HG03457 (cell line): ENCODE measurements around the gene PRMT2.
"Not testable (repeated sequence)": the region's sequence is repeated elsewhere in the genome, so short reads cannot be mapped to it uniquely, and the experiment has no call there.

Source experiments
- ATAC-seq: cut with Tn5 transposase; IDR thresholded peaks from one replicate; pipeline ENCODE4 v1.9.1; 2021; ENCODE audit warnings: moderate number of reproducible peaks; ENCODE audit not compliant: unreplicated experiment

The PRMT2 gene

DNA sequence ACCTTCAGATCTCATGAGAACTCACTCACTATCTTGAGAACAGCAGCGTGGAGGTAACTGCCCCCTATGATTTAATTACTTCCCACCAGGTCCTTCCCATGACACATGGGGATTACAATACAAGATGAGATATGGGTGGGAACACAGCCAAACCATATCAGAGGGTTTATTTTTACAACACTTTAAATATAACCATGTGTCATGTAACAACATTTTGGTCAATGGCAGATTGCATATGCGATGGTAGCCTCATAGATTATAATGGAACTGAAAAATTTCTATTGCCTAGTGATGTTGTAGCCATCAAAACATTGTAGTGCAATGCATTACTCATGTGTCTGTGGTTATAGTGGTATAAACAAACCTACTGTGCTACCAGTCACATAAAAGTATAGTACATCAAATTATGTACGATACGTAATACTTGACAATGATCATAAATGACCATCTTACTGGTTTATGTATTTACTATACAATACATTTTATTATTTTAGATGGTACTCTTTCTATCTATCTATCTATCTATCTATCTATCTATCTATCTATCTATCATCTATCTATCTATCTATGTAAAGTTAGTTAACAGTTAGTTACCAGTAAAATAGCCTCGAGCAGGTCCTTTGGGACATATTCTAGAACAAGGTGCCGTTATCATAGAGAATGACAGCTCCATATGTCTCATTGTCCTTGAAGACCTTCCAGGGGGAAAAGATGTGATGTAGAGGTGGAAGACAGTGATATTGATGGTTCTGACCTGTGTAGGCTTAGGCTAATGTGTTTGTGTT, 18.0 kb upstream of the PRMT2 start:
- ATAC-seq, result no peak

DNA sequence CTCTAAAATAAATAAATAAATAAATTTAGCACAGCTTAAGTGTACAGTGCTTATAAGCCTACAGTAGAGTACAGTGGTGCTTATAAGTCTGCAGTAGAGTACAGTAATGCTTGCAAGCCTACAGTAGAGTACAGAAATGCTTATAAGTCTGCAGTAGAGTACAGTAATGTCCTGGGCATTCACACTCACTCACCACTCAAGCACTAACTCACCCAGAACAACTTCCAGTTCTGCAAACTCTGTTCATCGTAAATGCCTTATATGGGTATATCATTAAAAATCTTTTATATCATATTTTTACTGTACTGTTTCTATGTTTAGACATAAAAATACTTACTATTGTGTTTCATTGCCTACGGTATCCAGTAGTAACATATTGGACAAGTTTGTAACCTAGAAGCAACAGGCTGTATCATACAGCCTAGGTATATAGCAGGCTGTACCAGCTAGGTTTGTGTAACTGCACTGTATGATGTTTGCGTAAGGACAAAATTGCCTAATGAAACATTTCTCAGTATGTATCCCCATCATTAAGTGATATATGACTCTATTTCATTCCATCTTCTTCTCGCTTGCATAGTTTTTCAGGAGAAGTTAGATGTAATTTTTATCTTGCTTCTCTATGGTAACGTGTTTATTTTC, 16.6 kb upstream of the PRMT2 start:
- ATAC-seq, result no peak

DNA sequence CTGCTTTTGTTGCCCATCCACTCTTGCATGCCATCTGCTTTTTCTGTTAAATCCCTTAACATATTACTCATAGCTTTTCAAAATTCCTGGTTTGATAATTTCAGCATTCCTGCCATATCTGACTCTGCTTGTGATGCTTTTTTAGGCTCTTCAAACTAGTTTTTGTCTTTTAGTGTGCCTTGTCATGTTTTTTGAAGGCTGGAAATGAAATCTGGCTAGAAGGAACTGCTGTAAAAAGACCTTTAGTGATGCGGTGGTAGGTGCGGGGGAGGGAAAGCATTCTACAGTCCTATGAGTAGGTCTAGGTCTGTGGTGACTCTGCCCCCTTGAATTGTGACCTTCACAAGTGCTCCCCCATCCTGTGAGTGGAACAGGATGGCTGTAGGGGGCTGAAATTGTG, 15.6 kb upstream of the PRMT2 start:
- no peak for ATAC-seq

DNA sequence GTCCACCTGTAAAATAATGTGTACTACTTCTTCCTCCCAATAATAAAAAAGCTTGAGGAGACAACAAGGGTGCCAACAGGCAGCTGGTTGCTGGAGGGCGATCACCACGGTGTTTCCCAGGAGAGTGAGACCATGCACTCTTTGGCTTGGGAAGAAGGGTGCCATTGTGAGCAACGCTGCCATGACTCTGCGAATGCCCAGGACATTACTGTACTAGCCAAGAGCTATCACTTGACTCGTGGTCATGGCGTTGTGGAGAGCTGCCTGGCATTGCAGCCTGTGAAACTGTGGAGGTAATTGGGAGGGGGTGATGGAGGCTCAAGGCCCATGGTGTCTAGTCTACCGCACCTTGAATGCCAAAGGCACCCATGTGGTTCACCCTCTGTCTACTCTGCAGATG, 14.6 kb upstream of the PRMT2 start:
- ATAC-seq, result no peak

DNA sequence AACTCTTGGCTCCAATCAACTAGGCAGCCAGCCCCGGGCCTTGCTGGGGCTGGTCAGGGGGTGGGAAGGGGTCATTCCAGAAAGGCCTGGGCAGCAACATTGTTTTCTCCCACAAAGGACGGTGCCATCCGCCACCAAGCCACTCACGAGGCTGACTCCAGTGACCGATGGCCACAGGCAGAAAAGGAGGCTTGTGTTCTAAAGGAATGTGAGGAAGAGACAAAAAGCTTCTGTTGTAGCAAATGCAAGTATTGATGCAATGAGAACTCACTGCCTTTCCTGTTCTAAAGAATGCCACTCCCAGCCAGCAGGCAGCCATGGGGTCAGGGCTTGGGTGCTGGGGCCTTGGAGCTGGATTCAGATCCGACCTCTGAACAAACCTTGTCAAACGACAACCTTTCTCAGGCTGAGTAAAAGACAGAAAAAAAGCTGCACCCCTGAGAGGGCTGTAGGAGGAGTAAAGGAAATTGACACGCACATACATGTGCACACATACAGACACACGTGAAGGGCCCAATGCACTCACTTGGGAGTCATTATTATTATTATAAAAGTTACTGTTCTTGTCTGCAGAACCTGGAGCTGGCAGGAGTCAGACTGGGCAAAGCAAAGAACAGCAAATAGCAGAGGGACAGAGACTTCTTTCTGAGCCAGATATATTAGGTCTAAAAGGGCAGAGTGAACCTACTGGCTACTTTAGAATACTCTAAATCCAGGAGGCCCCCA, 13.9 kb upstream of the PRMT2 start:
- no peak for ATAC-seq

DNA sequence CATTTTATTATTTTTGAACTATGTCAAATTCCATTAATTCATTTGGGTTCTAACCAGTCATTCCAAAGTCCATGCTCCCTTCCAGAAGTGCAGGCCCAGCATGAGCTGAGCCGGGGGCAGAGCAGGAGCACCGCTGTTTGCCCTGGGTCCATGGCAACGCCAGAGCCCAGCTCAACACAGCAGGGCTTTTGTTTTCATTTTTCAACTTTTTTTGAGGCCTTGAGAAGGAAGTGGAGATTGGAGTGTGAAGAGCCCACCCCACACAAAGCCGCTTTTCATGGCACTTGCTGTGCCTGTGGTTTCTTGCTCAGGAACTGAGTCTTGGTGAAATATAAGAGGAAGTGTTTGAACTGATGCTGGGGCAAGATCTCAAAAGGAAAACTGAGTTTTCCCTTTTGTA, 13.2 kb upstream of the PRMT2 start:
- ATAC-seq, result no peak

DNA sequence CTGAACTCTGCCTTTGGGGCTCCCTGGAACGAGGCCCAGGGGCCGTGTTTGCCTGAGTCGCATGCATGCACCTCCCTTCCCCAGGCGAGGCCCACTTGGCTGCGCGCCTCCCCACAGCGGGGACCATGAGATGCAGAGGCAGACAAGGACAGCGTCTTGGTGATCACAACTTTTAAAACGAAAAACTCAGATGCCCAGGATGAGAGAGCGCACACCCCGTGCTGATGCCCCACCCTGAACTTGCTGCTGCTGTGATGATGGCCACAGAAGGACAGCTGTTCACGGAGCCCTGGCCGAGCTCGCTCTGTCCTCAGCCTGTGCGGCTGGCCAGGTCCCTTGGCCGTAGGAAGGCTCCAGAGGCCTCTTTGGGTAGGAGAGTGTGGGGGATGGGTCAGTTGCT, 11.4 kb upstream of the PRMT2 start:
- no peak for ATAC-seq

DNA sequence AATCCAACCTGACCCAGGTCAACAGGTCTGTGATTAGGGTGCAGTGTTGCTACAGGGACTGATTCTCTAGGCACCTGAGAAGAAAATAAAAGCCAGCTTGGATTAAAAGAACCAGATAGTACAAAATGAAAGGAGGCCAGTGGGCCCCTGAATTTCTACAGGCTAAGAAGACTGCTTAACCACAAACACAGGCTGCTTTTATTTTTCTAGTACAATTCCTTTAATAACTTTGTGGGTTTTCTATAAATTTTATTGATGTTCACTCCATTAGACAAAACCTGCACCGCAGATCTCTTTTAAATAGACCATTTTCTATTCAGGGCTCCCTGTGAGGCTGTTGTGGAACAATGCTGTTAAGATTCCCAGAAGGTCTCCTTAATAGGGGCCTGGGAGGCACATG, 9.7 kb upstream of the PRMT2 start:
- no peak for ATAC-seq

DNA sequence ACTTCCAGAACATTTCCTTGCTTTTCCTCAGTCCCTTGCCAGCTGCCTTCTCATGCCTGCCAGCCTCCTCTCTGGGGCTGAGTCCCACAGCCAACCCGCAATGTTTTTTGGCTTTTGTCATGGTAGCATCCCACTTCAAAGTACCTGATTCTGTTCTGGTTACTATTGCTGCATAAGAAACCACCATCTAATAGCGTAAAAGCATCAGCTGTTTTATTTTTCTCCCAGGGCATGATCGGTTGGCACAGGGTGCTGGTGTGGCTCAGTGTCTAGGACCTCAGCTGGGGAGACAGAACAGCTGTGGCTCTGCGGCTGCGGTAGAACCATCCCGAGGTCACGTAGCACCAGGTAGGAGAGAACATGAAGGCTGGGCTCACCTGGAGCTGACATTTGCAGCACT, 8.9 kb upstream of the PRMT2 start:
- ATAC-seq, result no peak

DNA sequence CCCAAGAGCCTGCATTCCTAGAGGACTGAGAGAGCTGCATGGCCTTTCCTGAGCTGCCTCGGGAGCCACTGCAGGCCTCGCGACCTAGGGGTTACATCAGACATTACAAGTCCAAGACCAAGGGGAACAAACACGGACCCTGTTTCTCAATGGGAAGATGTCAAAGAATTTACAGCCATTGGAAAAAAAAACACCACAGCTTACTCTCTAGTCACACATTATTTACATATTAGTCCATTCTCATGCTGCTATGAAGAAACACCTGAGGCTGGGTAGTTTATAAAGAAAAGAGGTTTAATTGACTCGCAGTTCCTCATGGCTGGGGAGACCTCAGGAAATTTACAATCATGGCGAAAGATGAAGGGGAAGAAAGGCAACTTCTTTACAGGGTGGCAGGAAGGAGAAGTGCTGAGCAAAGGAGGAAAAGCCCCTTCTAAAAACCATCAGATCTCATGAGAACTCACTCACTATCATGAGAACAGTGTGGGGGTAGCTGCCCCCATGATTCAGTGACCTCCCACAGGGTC, 8.4 kb upstream of the PRMT2 start:
- ATAC-seq, result no peak

DNA sequence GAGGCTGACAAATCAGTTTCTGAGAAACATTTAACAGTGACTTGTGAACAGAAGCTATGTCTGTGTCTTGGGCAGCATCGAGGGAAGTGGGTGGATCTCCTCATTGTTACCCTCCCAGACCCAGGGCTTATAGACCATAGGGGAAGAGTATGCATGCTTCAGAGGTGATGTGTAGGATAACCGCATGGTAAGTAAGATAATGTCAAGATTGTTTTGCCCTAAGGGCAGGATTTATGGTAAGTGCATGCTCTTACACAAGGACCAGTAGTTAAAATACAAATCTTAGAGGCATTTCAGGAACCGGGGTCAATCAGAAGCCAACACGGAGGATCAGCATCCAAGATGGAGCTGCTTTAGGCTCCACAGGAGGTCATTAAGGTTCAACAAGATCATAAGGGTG, 7.7 kb upstream of the PRMT2 start:
- no peak for ATAC-seq

DNA sequence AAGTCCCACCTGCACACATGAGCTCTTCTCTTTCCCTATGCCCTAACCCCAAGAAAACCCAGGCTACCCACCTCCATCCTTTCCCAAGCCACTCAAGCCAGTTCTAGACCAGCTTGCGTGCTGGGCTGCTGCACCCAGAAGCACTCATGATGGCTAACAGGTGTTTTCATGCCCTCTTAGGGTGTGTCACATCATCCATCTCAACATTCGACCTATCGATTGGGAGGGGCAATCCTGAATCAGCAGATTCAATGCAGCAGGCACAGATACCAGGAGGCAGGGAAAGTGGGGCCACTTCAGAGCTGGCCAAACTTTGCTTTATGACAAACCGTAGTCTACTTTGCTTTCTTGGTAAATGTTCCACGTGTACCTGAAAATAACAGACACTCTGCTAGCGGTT, 6.6 kb upstream of the PRMT2 start:
- no peak for ATAC-seq

DNA sequence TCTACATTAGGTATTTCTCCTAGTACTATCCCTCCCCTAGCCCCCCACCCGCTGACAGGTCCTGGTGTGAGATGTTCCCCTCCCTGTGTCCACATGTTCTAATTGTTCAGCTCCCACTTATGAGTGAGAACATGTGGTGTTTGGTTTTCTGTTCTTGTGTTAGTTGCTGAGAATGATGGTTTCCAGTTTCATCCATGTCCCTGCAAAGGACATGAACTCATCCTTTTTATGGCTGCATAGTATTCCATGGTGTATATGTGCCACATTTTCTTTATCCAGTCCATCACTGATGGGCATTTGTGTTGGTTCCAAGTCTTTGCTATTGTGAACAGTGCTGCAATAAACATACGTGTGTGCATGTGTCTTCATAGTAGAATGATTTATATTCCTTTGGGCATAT, 4.6 kb upstream of the PRMT2 start:
- ATAC-seq, result not testable (repeated sequence)

DNA sequence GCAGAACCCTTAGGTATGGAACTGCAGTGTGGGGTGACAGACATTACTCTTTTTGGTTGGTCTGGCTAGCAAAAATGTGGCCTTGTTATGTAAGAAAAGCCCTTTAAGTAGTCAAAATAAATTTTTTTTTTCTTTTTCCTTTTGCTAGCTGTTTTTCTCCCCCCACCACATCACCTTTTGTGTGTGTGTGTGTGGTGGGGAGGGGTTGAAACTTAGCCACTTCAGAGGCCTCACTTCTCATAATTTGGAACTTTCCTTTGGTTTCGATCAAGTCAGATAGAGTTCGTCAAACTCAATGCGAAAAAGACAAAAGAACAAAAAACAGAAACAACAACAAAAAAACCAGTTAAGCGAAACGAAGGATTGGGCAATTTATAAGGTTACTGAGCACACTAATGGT, 1.9 kb upstream of the PRMT2 start:
- no peak for ATAC-seq

DNA sequence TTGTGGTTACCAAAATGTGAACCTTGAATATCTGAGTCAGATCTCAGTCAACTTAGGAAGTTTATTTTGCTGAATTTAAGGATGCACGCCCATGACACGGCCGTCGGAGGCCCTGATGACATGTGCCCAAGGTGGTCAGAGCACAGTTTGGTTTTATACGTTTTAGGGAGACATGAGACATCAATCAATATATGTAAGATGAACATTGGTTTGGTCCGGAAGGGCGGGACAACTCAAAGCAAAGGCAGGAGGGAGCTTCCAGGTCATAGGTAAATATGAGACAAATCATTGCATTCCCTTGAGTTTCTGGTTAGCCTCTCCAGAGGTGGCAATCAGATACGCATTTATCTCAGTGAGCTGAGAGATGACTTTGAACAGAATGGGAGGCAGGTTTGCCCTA, 1.0 kb upstream of the PRMT2 start:
- no peak for ATAC-seq

DNA sequence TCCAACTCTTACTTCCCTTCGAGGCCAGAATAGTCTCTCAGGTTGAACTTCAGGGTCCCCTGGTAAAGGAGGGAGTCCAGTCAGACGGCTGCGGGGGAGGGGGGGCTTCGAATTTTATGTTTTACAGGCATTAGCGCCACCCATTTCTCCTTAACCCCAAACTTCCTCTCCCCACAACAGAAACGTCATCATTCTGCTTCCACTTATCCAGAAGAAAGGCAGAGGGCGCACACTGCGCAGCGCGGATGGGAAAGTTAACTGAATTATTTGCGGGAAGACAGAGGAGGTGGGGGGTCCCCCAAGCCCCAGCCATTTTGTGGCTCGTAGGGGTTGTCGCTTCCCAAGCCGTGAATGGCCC, 529 bp upstream of the PRMT2 start:
- ATAC-seq, result peak; percentile 18

DNA sequence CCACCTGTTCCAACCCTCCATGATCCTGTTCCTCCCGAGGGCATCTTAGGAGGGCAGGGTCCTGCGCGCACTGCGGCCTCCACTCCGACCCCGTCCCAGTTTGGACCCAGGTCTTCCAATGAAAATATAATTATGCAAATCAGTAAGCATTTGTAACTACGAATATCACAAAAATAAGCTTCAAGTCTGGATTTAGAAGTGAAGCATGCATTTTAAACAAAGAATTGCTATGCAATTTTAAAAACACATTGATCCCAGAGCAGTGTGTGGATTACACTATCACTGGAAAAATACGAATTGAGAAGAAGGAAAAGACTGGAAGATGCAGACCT, 673 bp downstream of the PRMT2 start:
- no peak for ATAC-seq

DNA sequence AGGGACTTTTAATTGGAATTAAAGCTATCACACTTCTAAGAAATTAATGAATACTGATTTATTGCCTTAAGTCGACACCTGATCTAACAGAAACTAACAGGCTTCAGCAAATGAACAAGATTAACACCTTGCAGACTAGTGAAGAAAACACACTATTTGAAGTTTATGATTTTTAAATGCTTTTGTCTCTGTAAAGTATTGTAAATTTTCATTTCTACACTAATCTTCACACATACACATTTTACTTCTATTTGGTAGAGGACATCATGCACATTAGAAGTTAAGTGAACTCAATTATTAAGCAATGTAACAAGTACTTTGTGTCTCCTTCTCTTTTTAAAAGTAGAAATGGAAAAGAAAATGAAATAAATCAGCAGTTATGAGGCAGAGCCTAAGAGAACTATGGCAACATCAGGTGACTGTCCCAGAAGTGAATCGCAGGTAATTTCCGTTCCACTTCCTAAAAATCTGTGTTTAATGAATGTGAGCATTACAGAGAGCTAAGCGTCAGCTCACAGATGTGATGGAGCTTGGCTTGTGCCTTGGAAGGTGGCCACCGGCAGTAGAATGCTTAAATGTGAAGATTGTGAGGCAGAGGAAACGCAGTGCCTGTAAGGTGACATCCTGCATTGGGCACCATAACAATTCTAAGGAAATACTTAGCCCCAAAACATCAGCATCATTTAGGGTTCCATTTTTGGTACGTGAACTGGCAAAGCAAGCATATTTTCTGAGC, 1.2 kb downstream of the PRMT2 start:
- ATAC-seq, result no peak

DNA sequence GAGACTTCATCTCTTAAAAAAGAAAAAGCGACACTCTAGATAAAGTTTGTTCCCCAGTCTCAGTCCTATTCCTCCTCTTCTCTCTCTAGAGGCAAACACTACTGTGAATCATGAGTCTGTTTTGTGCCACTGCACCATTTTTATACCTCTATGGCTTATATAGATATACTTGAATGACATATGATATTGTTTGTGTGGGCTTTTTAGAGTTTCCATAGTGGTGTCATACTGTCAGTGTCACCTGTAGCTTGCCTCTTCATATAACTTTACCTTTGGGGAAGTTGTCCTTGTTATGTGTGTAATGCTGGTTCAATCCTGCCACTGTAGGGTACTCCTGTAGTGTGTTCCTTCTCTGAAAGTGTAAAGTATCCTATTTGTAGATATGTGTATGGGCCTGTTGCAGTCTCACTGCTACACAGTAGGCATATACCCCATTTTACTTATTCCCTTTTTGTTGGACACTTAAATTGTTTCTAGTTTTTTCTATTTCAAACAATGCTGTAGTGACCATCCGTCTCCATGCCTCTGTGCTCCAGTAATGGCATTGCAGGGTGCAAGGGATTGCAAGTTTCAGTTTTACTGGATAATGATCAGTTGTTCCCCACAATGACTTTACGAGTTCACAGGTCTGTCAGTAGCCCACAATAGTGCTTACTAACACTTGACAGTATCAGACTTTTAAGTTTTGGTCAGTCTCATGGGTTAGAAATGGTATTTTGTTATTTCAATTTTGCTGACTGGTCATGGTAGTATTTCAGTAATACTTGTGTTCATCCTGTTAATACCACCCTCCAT, 2.7 kb downstream of the PRMT2 start:
- ATAC-seq, result no peak

DNA sequence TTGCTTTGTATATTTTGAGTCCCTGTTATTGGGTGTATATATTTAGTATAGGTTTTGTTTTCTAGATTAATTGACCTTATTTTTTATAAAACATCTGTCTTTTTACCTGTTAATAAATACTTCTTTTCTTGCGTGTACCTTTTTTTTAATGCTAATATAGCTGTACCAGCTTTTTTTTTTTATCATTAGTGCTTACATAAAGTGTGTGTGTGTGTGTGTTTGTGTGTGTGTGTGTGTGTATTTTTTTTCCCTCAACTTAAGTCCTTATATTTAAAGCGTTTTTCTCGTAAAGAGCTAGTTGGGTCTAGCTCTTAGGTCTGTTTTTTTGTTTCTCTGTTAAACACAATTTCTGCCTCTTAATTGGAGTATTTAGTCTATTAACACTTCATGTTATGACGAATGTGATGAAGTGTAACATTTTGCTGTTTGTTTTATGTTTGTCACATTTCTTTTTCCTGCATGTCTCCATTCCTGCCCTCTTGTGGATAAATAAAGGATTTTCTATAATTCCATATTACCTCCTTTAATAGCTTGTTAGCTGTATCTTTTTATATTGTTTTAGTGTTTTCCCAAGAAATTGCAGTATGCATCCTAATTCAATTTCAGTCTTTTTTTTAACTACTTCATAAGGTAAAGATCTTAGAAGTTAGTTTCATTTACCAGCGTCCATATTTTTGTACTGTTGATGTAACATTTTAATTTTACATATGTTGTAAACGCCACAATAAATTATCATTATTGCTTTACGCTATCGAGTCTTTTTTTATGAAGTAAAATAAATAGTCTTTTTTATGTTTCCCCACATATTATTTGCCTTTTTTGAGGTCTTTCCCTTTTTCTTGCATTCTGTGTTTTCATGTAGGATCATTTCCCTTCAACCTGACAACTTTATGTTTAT, 4.3 kb downstream of the PRMT2 start:
- ATAC-seq, result no peak
